ENCODE data around the gene FEN1. TPM values are rescaled to one million over a fixed set of nuclear protein-coding genes. Genes with fewer than 3 reads are reported as not detected.

The FEN1 gene
- polyA plus RNA-seq, 3 donors = 3.5 to 6.4 (median 4.3) TPM

DNA sequence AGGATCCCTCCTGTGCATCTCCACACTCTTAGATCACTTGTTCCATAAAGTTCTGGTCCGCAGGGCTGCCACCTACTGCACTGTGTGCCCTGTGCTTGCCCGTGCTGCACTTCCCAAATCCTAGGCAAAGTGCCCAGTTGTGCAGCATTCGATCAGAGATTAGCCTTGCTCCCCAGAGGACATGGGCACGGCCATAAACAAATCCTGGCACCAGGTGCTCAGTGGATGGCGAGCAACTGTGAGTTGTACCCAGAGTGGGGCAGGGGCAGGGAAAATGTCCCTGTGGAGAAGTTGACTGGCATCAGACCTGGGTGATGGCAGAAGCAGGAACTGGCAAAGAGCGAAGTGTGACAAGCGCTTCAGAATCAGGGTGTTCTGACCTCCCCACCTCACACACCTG, 40.0 kb downstream of the FEN1 start:
- Histone ChIP-seq H3K9ac (ENCODE audit: insufficient read depth, low read length, poor library complexity, severe bottlenecking) (no peak overlapping the region), H3K36me3 (replicated peaks in 1 of 2; ENCODE audit: control insufficient read depth in 1 of 2, insufficient read depth in 2 of 2, low read length in 2 of 2) (no peaks in the 10 kb centered on the region), H3K79me2 (ENCODE audit: insufficient read depth, low read length) (peaks cover 26% of the 10 kb centered on the region), H3K27me3 (ENCODE audit: control insufficient read depth in 2 of 2, insufficient read depth in 2 of 2, low read length in 2 of 2) (peaks cover 0 to 15% of the 10 kb centered on the region in 2 donors), H3K4me1 (ENCODE audit: control insufficient read depth in 1 of 2, insufficient read depth in 2 of 2, low read length in 2 of 2) (peaks cover 74 to 79% of the 10 kb centered on the region in 2 donors), H3K9me3 (replicated peaks in 1 of 2; ENCODE audit: control insufficient read depth in 1 of 2, insufficient read depth in 1 of 2, low read length in 2 of 2) (no peaks in the 10 kb centered on the region), H3K4me2 (replicated peaks; ENCODE audit: extremely low read depth, low read length, poor library complexity, severe bottlenecking) (no peak overlapping the region), H3K4me3 (replicated peaks in 1 of 3; ENCODE audit: low read depth in 2 of 3, low read length in 3 of 3) (no peak overlapping the region), H4K20me1 (ENCODE audit: insufficient read depth, low read length) (no peaks in the 10 kb centered on the region), H3K27ac (ENCODE audit: low read depth in 1 of 2, low read length in 2 of 2) (no peak overlapping the region), H2AFZ (ENCODE audit: insufficient read depth, low read depth, low read length, poor library complexity, severe bottlenecking) (no peak overlapping the region)
- Mint-ChIP-seq H3K4me3 (no peak overlapping the region), H3K4me1 (peaks cover 79% of the 10 kb centered on the region), H3K27ac (no peak overlapping the region), H3K9me3 (peaks cover 0 to 3% (median 0%) of the 10 kb centered on the region in 7 donors), H3K27me3 (ENCODE audit: low read depth in 3 of 3) (peaks cover 13 to 18% (median 14%) of the 10 kb centered on the region in 3 donors), H3K36me3 (peaks cover 6 to 9% of the 10 kb centered on the region in 2 donors)
- no peak for DNase-seq
- TF ChIP-seq CTCF (IDR thresholded peaks at IDR 0.05) = no peak
- intact Hi-C loops (cut with micrococcal nuclease) = loop anchor here in 1 of 2 donors (5.0 kb wide), 1 partner anchor 35 kb away; no protein-coding TSS in a partner anchor
- 67% methylated on average over 7 of the region's 7 CpGs for WGBS (ENCODE audit: insufficient coverage)

GRCh38 chr11:61833471-61833870, 40.8 kb downstream of the FEN1 start:
- no peak overlapping the region for H2AFZ ChIP-seq (ENCODE audit: insufficient read depth, low read depth, low read length, poor library complexity, severe bottlenecking)
- H3K27me3 Mint-ChIP-seq (ENCODE audit: low read depth in 3 of 3) = peaks cover 10 to 12% (median 11%) of the 10 kb centered on the region in 3 donors
- no peak overlapping the region for H3K9ac ChIP-seq (ENCODE audit: insufficient read depth, low read length, poor library complexity, severe bottlenecking)
- no peak overlapping the region for H3K4me2 ChIP-seq (replicated peaks; ENCODE audit: extremely low read depth, low read length, poor library complexity, severe bottlenecking)
- H3K4me1 Mint-ChIP-seq = peaks cover 73% of the 10 kb centered on the region
- H3K9me3 ChIP-seq (replicated peaks in 1 of 2; ENCODE audit: control insufficient read depth in 1 of 2, insufficient read depth in 1 of 2, low read length in 2 of 2) = no peaks in the 10 kb centered on the region
- no peaks in the 10 kb centered on the region for H4K20me1 ChIP-seq (ENCODE audit: insufficient read depth, low read length)
- H3K4me1 ChIP-seq (ENCODE audit: control insufficient read depth in 1 of 2, insufficient read depth in 2 of 2, low read length in 2 of 2) = peaks cover 67 to 71% of the 10 kb centered on the region in 2 donors
- no peak overlapping the region for H3K4me3 Mint-ChIP-seq
- H3K36me3 ChIP-seq (replicated peaks in 1 of 2; ENCODE audit: control insufficient read depth in 1 of 2, insufficient read depth in 2 of 2, low read length in 2 of 2) = no peaks in the 10 kb centered on the region
- peaks cover 26% of the 10 kb centered on the region for H3K79me2 ChIP-seq (ENCODE audit: insufficient read depth, low read length)
- no peak overlapping the region for H3K4me3 ChIP-seq (replicated peaks in 1 of 3; ENCODE audit: low read depth in 2 of 3, low read length in 3 of 3)
- DNase-seq = no peak
- intact Hi-C loops (cut with micrococcal nuclease) = loop anchor here in 1 of 2 donors (5.0 kb wide), 1 partner anchor 36 kb away; no protein-coding TSS in a partner anchor
- no peak for TF ChIP-seq CTCF (IDR thresholded peaks at IDR 0.05)
- peaks cover 0 to 2% (median 0%) of the 10 kb centered on the region in 7 donors for H3K9me3 Mint-ChIP-seq
- H3K27me3 ChIP-seq (ENCODE audit: control insufficient read depth in 2 of 2, insufficient read depth in 2 of 2, low read length in 2 of 2) = peaks cover 0 to 13% of the 10 kb centered on the region in 2 donors
- no peak overlapping the region for H3K27ac ChIP-seq (ENCODE audit: low read depth in 1 of 2, low read length in 2 of 2)
- peaks cover 8 to 14% of the 10 kb centered on the region in 2 donors for H3K36me3 Mint-ChIP-seq
- peak overlapping the region in 5 of 7 donors; percentile 4 to 92 (median 78) for H3K27ac Mint-ChIP-seq
- 90% methylated on average over 9 of the region's 11 CpGs for WGBS (ENCODE audit: insufficient coverage)

All from CD14-positive monocyte (primary cell).